H9 (cell line): ENCODE data around the gene CROT. TPM values are rescaled to one million over a fixed set of nuclear protein-coding genes. Genes with fewer than 3 reads are reported as not detected.

Source experiments
- DNase-seq: peaks from one replicate; pipeline ENCODE4 v3.0.0-alpha.2; 2017
- H2AFZ ChIP-seq: one replicate; pipeline ENCODE4 v1.6.1; 2013; ENCODE audit warnings: mild to moderate bottlenecking, low read length, control low read depth, moderate library complexity
- H2AK5ac ChIP-seq: 2 replicates; pipeline ENCODE4 v1.6.1; 2013; ENCODE audit warnings: low read length, control low read depth, mixed read lengths; ENCODE audit not compliant: insufficient read length
- H2BK120ac ChIP-seq: one replicate; pipeline ENCODE4 v1.6.1; 2013; ENCODE audit warnings: low read depth, mild to moderate bottlenecking, low read length, control low read depth, inconsistent platforms; ENCODE audit not compliant: poor library complexity, severe bottlenecking
- H2BK12ac ChIP-seq: 2 replicates; pipeline ENCODE4 v1.6.1; 2013; ENCODE audit warnings: low read length, control low read depth, mixed read lengths, low read depth; ENCODE audit not compliant: insufficient read length
- H2BK15ac ChIP-seq: 2 replicates; pipeline ENCODE4 v1.6.1; 2013; ENCODE audit warnings: low read depth, low read length, control low read depth
- H2BK20ac ChIP-seq: one replicate; pipeline ENCODE4 v1.6.1; 2013; ENCODE audit warnings: low read depth, mild to moderate bottlenecking, low read length, control low read depth, inconsistent platforms; ENCODE audit not compliant: poor library complexity, severe bottlenecking
- H2BK5ac ChIP-seq: 2 replicates; pipeline ENCODE4 v1.6.1; 2013; ENCODE audit warnings: low read length, control low read depth, mixed read lengths; ENCODE audit not compliant: insufficient read length
- H3K14ac ChIP-seq: 2 replicates; pipeline ENCODE4 v1.6.1; 2013; ENCODE audit warnings: low read length, control low read depth; ENCODE audit not compliant: insufficient read depth
- H3K18ac ChIP-seq: 2 replicates; pipeline ENCODE4 v1.6.1; 2013; ENCODE audit warnings: low read depth, mild to moderate bottlenecking, mixed read lengths, low read length, control low read depth; ENCODE audit not compliant: insufficient read length
- H3K23ac ChIP-seq: 2 replicates; pipeline ENCODE4 v1.6.1; 2013; ENCODE audit warnings: low read length, control low read depth, mixed read lengths, low read depth; ENCODE audit not compliant: insufficient read length
- H3K23me2 ChIP-seq: 2 replicates; pipeline ENCODE4 v1.6.1; 2013; ENCODE audit warnings: low read depth, mild to moderate bottlenecking, mixed read lengths, low read length, control low read depth; ENCODE audit not compliant: insufficient read length, poor library complexity, severe bottlenecking
- H3K27ac ChIP-seq: 2 replicates; pipeline ENCODE4 v1.5.1; 2013; ENCODE audit warnings: low read length, control low read depth, mixed read lengths, low read depth; ENCODE audit not compliant: insufficient read length
- H3K27me3 ChIP-seq: 2 replicates; pipeline ENCODE4 v1.6.1; 2013; ENCODE audit warnings: low read length, control low read depth, inconsistent platforms; ENCODE audit not compliant: insufficient read depth
- H3K4ac ChIP-seq: 2 replicates; pipeline ENCODE4 v1.6.1; 2013; ENCODE audit warnings: low read depth, mild to moderate bottlenecking, control low read depth, inconsistent platforms, low read length, moderate library complexity
- H3K4me1 ChIP-seq: 2 replicates; pipeline ENCODE4 v1.6.1; 2013; ENCODE audit warnings: low read length, control low read depth, inconsistent platforms; ENCODE audit not compliant: insufficient read depth
- H3K4me2 ChIP-seq: 2 replicates; pipeline ENCODE4 v1.6.1; 2013; ENCODE audit warnings: low read length, control low read depth, mixed read lengths; ENCODE audit not compliant: insufficient read length, insufficient read depth
- H3K56ac ChIP-seq: 2 replicates; pipeline ENCODE4 v1.6.1; 2013; ENCODE audit warnings: low read depth, mild to moderate bottlenecking, mixed read lengths, low read length, control low read depth; ENCODE audit not compliant: insufficient read length
- H3K79me1 ChIP-seq: 2 replicates; pipeline ENCODE4 v1.6.1; 2013; ENCODE audit warnings: low read depth, mild to moderate bottlenecking, moderate library complexity, low read length, control low read depth, inconsistent platforms; ENCODE audit not compliant: insufficient read depth, poor library complexity, severe bottlenecking
- H3K79me2 ChIP-seq: 2 replicates; pipeline ENCODE4 v1.6.1; 2013; ENCODE audit warnings: low read length, control low read depth, inconsistent platforms; ENCODE audit not compliant: insufficient read depth
- H3K9ac ChIP-seq: 2 replicates; pipeline ENCODE4 v1.6.1; 2013; ENCODE audit warnings: low read length, control low read depth, mixed read lengths; ENCODE audit not compliant: insufficient read length; ENCODE audit errors: extremely low read depth
- H3K9me3 ChIP-seq: one replicate; pipeline ENCODE4 v1.6.1; 2013; ENCODE audit warnings: low read depth, low read length, inconsistent platforms; ENCODE audit not compliant: control insufficient read depth
- H3T11ph ChIP-seq: one replicate; pipeline ENCODE4 v1.6.1; 2013; ENCODE audit warnings: mild to moderate bottlenecking, low read length, control low read depth, inconsistent platforms
- H4K20me1 ChIP-seq: one replicate; pipeline ENCODE4 v1.6.1; 2013; ENCODE audit not compliant: control insufficient read depth, insufficient read length, insufficient read depth
- H4K5ac ChIP-seq: 2 replicates; pipeline ENCODE4 v1.6.1; 2013; ENCODE audit warnings: low read depth, mild to moderate bottlenecking, mixed read lengths, low read length, control low read depth; ENCODE audit not compliant: insufficient read length
- H4K8ac ChIP-seq: replicated peaks from 2 replicates; pipeline ENCODE4 v1.6.1; 2013; ENCODE audit warnings: low read length, control low read depth, mixed read lengths, low read depth; ENCODE audit not compliant: insufficient read length
- H4K91ac ChIP-seq: 2 replicates; pipeline ENCODE4 v1.6.1; 2013; ENCODE audit warnings: low read depth, mild to moderate bottlenecking, moderate library complexity, mixed read lengths, low read length, control low read depth; ENCODE audit not compliant: insufficient read length
- H3K27ac Mint-ChIP-seq, 3 experiments: 2 replicates in 2 of 3; 3 replicates in 1 of 3; pipeline ENCODE4 v1.8.0; 2020 to 2021; ENCODE audit warnings: mixed read lengths in 3 of 3, mild to moderate bottlenecking in 1 of 3, moderate library complexity in 1 of 3
- H3K27me3 Mint-ChIP-seq: 2 replicates; pipeline ENCODE4 v1.8.0; 2021; ENCODE audit warnings: low read depth, mild to moderate bottlenecking, moderate library complexity, mixed read lengths
- H3K36me3 Mint-ChIP-seq, 3 experiments: 2 replicates in 2 of 3; 3 replicates in 1 of 3; pipeline ENCODE4 v1.8.0; 2020 to 2021; ENCODE audit warnings: low read depth in 3 of 3, mixed read lengths in 3 of 3; ENCODE audit not compliant: insufficient read depth in 1 of 3
- H3K4me1 Mint-ChIP-seq, 2 experiments: 2 replicates each; pipeline ENCODE4 v1.8.0; 2020; ENCODE audit warnings: mixed read lengths in 2 of 2
- H3K4me3 Mint-ChIP-seq, 2 experiments: 2 replicates in 1 of 2; 3 replicates in 1 of 2; pipeline ENCODE4 v1.8.0; 2020 to 2021; ENCODE audit warnings: mild to moderate bottlenecking in 2 of 2, mixed read lengths in 2 of 2, moderate library complexity in 1 of 2
- H3K9me3 Mint-ChIP-seq, 2 experiments: 2 replicates in 1 of 2; 3 replicates in 1 of 2; pipeline ENCODE4 v1.8.0; 2020; ENCODE audit warnings: mild to moderate bottlenecking in 2 of 2, mixed read lengths in 2 of 2, moderate library complexity in 1 of 2
- CTCF ChIP-seq: fragments of 200-600 bp; sonication (generic); conservative IDR thresholded peaks from 3 replicates; pipeline ENCODE4 v1.8.0; 2021; ENCODE audit warnings: antibody characterized with exemption, mild to moderate bottlenecking
- WGBS: extraction: QIAGEN DNeasy Blood & Tissue Kit; methylation state at CpG from one replicate; pipeline ENCODE4 v1.1.7; 2013; ENCODE audit warnings: missing lambda C conversion rate, low lambda C conversion rate, mixed read lengths; ENCODE audit not compliant: insufficient read length; ENCODE audit errors: extremely low coverage; 5-methylcytosine and 5-hydroxymethylcytosine counted together
- total RNA-seq: library from RNA; stranded (reverse); gene quantifications from 2 replicates; pipeline ENCODE4 v1.2.1, GENCODE V29; 2021

CROT gene
- total RNA-seq, 1 experiment from 2014 or later, result 6.0 TPM

GRCh38 chr7:87361320-87361719, 15.9 kb downstream of the CROT start:
- Histone ChIP-seq H2AFZ (no peak overlapping the region), H2BK15ac (no peak overlapping the region), H2BK20ac (no peak overlapping the region), H3K23me2 (no peaks in the 10 kb centered on the region), H2BK12ac (no peak overlapping the region), H3K79me1 (no peaks in the 10 kb centered on the region), H3K4ac (no peak overlapping the region), H3K9ac (no peak overlapping the region), H3K79me2 (no peaks in the 10 kb centered on the region), H3K18ac (no peak overlapping the region), H4K20me1 (no peaks in the 10 kb centered on the region), H3K14ac (no peak overlapping the region), H3K23ac (no peak overlapping the region), H3K56ac (no peak overlapping the region), H2BK120ac (no peak overlapping the region), H4K91ac (no peak overlapping the region), H3T11ph (no peak overlapping the region), H3K27ac (no peak overlapping the region), H3K4me1 (no peaks in the 10 kb centered on the region), H3K27me3 (no peaks in the 10 kb centered on the region), H4K8ac (no peak overlapping the region), H3K4me2 (no peak overlapping the region), H3K9me3 (no peaks in the 10 kb centered on the region), H2AK5ac (no peak overlapping the region), H4K5ac (no peak overlapping the region), H2BK5ac (no peak overlapping the region)
- peaks cover 13 to 17% of the 10 kb centered on the region in 2 experiments; a peak in 4 of 5 replicates for H3K9me3 Mint-ChIP-seq
- no peak overlapping the region for H3K27ac Mint-ChIP-seq
- DNase-seq, result no peak
- no peak overlapping the region for H3K4me3 Mint-ChIP-seq
- WGBS, result no CpG with 5 or more reads among the region's 2 CpGs
- H3K4me1 Mint-ChIP-seq, result peaks cover 9% of the 10 kb centered on the region in 2 experiments; a peak in 3 of 4 replicates
- no peaks in the 10 kb centered on the region for H3K27me3 Mint-ChIP-seq
- no peak for TF ChIP-seq CTCF
- peaks cover 20 to 34% (median 28%) of the 10 kb centered on the region in 3 experiments for H3K36me3 Mint-ChIP-seq
